SK-N-MC (cell line): Measurements from ENCODE around the gene KANSL3.

Experiments used
- EZH2 ChIP-seq: fragments of 200-600 bp; sonication (generic); IDR thresholded peaks from one replicate; pipeline ENCODE4 v1.6.1; 2017; ENCODE audit warnings: antibody characterized with exemption
- FOXP2 ChIP-seq: optimal IDR thresholded peaks from 2 replicates; pipeline ENCODE3; 2011; ENCODE audit warnings: mild to moderate bottlenecking, moderate library complexity; ENCODE audit not compliant: insufficient read depth; ENCODE audit errors: extremely low read length, control extremely low read depth
- POLR2AphosphoS5 ChIP-seq: IDR thresholded peaks from 2 replicates; pipeline ENCODE4 v1.6.1; 2012; ENCODE audit warnings: mild to moderate bottlenecking, low read depth, low read length, borderline replicate concordance

DNA sequence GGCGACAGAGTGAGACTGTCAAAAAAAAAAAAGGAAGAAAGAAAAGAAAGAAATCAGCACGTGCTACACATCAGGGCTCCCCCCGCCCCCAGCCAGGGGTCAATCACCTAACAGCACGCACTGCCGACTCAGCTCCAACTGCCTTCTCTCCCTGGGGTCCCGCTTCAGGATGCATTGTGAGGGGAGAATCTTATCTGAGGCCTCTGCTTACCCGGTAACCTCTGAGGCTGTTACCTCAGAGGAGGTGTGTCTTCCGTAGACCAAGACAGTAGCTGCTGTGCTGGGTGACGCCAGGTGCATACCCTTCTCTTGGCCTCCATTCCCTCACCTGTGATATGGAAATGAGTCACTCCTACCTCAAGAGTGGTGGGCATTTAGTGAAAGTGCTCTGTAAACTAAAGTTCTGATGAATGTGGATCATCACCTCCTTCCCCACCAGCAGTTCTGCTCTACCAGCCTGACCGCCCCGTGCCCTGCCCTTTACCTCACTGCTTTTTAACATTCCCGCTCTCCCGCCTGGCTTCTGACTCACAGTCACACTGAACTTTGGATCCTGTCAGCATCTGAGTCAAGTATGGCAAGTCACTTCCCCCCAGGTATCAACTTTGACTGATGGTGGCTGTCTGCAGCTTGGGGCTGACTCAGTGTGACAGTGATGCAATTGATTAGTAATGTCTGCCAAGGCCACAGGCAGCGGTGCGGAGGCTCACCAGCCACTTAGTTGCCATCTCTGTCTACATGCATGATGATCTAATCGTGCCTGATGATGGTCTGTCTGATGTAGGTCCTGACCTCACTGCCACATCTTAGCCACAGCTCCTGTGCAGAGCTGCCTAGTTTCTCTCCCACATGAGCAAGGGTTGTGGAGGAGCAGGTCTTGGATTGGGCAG, 81.4 kb downstream of the KANSL3 start:
- TF ChIP-seq POLR2AphosphoS5, result no peak
- TF ChIP-seq FOXP2, result no peak
- no peak for TF ChIP-seq EZH2
